ENCODE measurements around the gene CRB1. TPM values are rescaled to one million over a fixed set of nuclear protein-coding genes. Genes with fewer than 3 reads are reported as not detected.

The CRB1 gene
- total RNA-seq, 1 donor from 2014 or later: not detected

- no peak overlapping the region for H3K4me2 ChIP-seq (ENCODE audit: low read length)
- no peaks in the 10 kb centered on the region for H3K27me3 ChIP-seq (ENCODE audit: insufficient read depth, low read length)
- no peak overlapping the region for H2AFZ ChIP-seq (ENCODE audit: low read depth, low read length)
- no peaks in the 10 kb centered on the region for H3K9me3 ChIP-seq (ENCODE audit: insufficient read depth, low read depth, low read length)
- no peaks in the 10 kb centered on the region for H4K20me1 ChIP-seq (ENCODE audit: insufficient read depth, low read length)
- no peaks in the 10 kb centered on the region for H3K4me1 ChIP-seq (ENCODE audit: insufficient read depth, low read length)
- no peaks in the 10 kb centered on the region for H3K79me2 ChIP-seq (ENCODE audit: insufficient read depth, low read length)
- no peak overlapping the region for H3K9ac ChIP-seq (ENCODE audit: low read length)
- no peaks in the 10 kb centered on the region for H3K36me3 ChIP-seq (ENCODE audit: insufficient read depth, low read length)
- Mint-ChIP-seq H3K4me1 (ENCODE audit: low read depth, unreplicated experiment) (no peaks in the 10 kb centered on the region), H3K27ac (ENCODE audit: unreplicated experiment) (no peak overlapping the region), H3K4me3 (ENCODE audit: unreplicated experiment) (no peak overlapping the region), H3K36me3 (ENCODE audit: low read depth, unreplicated experiment) (no peaks in the 10 kb centered on the region), H3K27me3 (ENCODE audit: low read depth, unreplicated experiment) (no peaks in the 10 kb centered on the region), H3K9me3 (ENCODE audit: unreplicated experiment) (no peaks in the 10 kb centered on the region)
- FAIRE-seq: no peak
- DNase-seq (ENCODE audit: low read depth): no peak
- no peak for TF ChIP-seq EZH2 (IDR thresholded peaks at IDR 0.05; ENCODE audit: insufficient read depth, low read length)
- no peak for TF ChIP-seq CTCF (IDR thresholded peaks at IDR 0.05; ENCODE audit: insufficient read depth, low read depth, low read length)
- no peak overlapping the region for H3K27ac ChIP-seq (ENCODE audit: low read depth, low read length)
- no peak overlapping the region for H3K4me3 ChIP-seq (ENCODE audit: insufficient read depth, low read depth, low read length)
Observed at GRCh38 chr1:197397895-197398294, 129.8 kb downstream of the CRB1 start.

- FAIRE-seq: no peak
Observed at GRCh38 chr1:197399755-197400521, 131.9 kb downstream of the CRB1 start.

More at GRCh38 chr1:197399755-197400521, 131.9 kb downstream of the CRB1 start:
- Histone ChIP-seq H3K4me1 (ENCODE audit: insufficient read depth, low read length) (no peaks in the 10 kb centered on the region), H3K27me3 (ENCODE audit: insufficient read depth, low read length) (no peaks in the 10 kb centered on the region), H2AFZ (ENCODE audit: low read depth, low read length) (no peak overlapping the region), H3K9me3 (ENCODE audit: insufficient read depth, low read depth, low read length) (no peaks in the 10 kb centered on the region), H3K79me2 (ENCODE audit: insufficient read depth, low read length) (no peaks in the 10 kb centered on the region), H4K20me1 (ENCODE audit: insufficient read depth, low read length) (no peaks in the 10 kb centered on the region), H3K27ac (ENCODE audit: low read depth, low read length) (no peak overlapping the region), H3K36me3 (ENCODE audit: insufficient read depth, low read length) (no peaks in the 10 kb centered on the region), H3K4me3 (ENCODE audit: insufficient read depth, low read depth, low read length) (no peak overlapping the region), H3K4me2 (ENCODE audit: low read length) (no peak overlapping the region), H3K9ac (ENCODE audit: low read length) (no peak overlapping the region)
- no peak overlapping the region for H3K27ac Mint-ChIP-seq (ENCODE audit: unreplicated experiment)
- TF ChIP-seq EZH2 (IDR thresholded peaks at IDR 0.05; ENCODE audit: insufficient read depth, low read length) (no peak), CTCF (IDR thresholded peaks at IDR 0.05; ENCODE audit: insufficient read depth, low read depth, low read length) (peak; percentile 69)
- no peaks in the 10 kb centered on the region for H3K27me3 Mint-ChIP-seq (ENCODE audit: low read depth, unreplicated experiment)
- no peaks in the 10 kb centered on the region for H3K4me1 Mint-ChIP-seq (ENCODE audit: low read depth, unreplicated experiment)
- peak; percentile 44 for DNase-seq (ENCODE audit: low read depth)
- no peak overlapping the region for H3K4me3 Mint-ChIP-seq (ENCODE audit: unreplicated experiment)
- no peaks in the 10 kb centered on the region for H3K9me3 Mint-ChIP-seq (ENCODE audit: unreplicated experiment)
- H3K36me3 Mint-ChIP-seq (ENCODE audit: low read depth, unreplicated experiment): no peaks in the 10 kb centered on the region

Measured in astrocyte (in vitro differentiated cells and primary cell).